GM12878 (cell line): Measurements from ENCODE around the gene SPTLC3. TPM values are rescaled to one million over a fixed set of nuclear protein-coding genes. Genes with fewer than 3 reads are reported as not detected.

ENCODE experiments used
- ATAC-seq: fragments of 200-7000 bp; cut with Tn5 transposase; 3 replicates; pipeline ENCODE4 v1.9.1; 2020; ENCODE audit warnings: mild to moderate bottlenecking, moderate library complexity
- BruUV-seq: library from RNA; stranded (reverse); fragments of 400-500 nt; replicated peaks from 2 replicates; lab custom pipeline; 2021; lab: Mats Ljungman, UMichigan
- CTCF ChIA-PET: fragments of 300-600 bp; sonication (Branson Sonifier 250); formaldehyde crosslinking; extraction: SDS; loops from one replicate; lab custom pipeline; 2021; ENCODE audit warnings: inconsistent platforms; lab: Yijun Ruan, JAX
- POLR2A ChIA-PET: fragments of 350-600 bp; formaldehyde crosslinking; extraction: SDS; loops from one replicate; lab custom pipeline; 2021; ENCODE audit warnings: inconsistent platforms; lab: Charles Lee
- RAD21 ChIA-PET: fragments of 300-600 bp; sonication (Branson Sonifier 250); formaldehyde crosslinking; loops from one replicate; lab custom pipeline; 2023; ENCODE audit warnings: antibody characterized with exemption; ENCODE audit not compliant: unreplicated experiment; lab: Charles Lee
- SMC1A ChIA-PET: fragments of 300-600 bp; sonication (Branson Sonifier 250); formaldehyde crosslinking; loops from one replicate; lab custom pipeline; 2023; ENCODE audit not compliant: unreplicated experiment, uncharacterized antibody; lab: Charles Lee
- DNase-seq: peaks from one replicate; pipeline ENCODE4 v3.0.0-alpha.2; 2011; ENCODE audit warnings: low read depth, low spot score
- FAIRE-seq: peaks from 3 replicates; lab custom pipeline; 2011; peaks lifted over from hg19 to GRCh38; lab: Jason Lieb, UNC
- H2AFZ ChIP-seq: 2 replicates; pipeline ENCODE4 v1.6.0; 2011; ENCODE audit warnings: low read depth, low read length, control low read depth; ENCODE audit not compliant: control insufficient read depth
- H3K27ac ChIP-seq: 2 replicates; pipeline ENCODE4 v1.5.1; 2011; ENCODE audit warnings: control low read depth; ENCODE audit not compliant: control insufficient read depth, insufficient read depth
- H3K27me3 ChIP-seq, 2 experiments: replicated peaks in 1 of 2; 2 replicates each; pipeline versions ENCODE4 v1.6.0 to v1.6.1; 2011; ENCODE audit warnings: low read length in 1 of 2; ENCODE audit not compliant: control insufficient read depth in 2 of 2, insufficient read depth in 2 of 2
- H3K36me3 ChIP-seq, 2 experiments: 2 replicates each; pipeline ENCODE4 v1.5.1; 2011; ENCODE audit warnings: low read length in 1 of 2; ENCODE audit not compliant: control insufficient read depth in 2 of 2, insufficient read depth in 2 of 2
- H3K4me1 ChIP-seq: 2 replicates; pipeline ENCODE4 v1.6.1; 2011; ENCODE audit warnings: mild to moderate bottlenecking, low read length, moderate library complexity, mixed read lengths; ENCODE audit not compliant: control insufficient read depth, insufficient read depth
- H3K4me2 ChIP-seq: 2 replicates; pipeline ENCODE4 v1.6.0; 2011; ENCODE audit warnings: control low read depth; ENCODE audit not compliant: control insufficient read depth, insufficient read depth
- H3K4me3 ChIP-seq: fragments of 200-600 bp; sonication (generic); 2 replicates; pipeline ENCODE4 v1.5.1; 2016
- H3K79me2 ChIP-seq: 2 replicates; pipeline ENCODE4 v1.6.0; 2011; ENCODE audit warnings: low read length; ENCODE audit not compliant: control insufficient read depth, insufficient read depth
- H3K9ac ChIP-seq: 2 replicates; pipeline ENCODE4 v1.8.0; 2011; ENCODE audit warnings: low read length, control low read depth, mixed read lengths; ENCODE audit not compliant: control insufficient read depth, insufficient read depth
- H3K9me3 ChIP-seq: replicated peaks from 3 replicates; pipeline ENCODE4 v1.5.1; 2011; ENCODE audit warnings: mild to moderate bottlenecking, low read length; ENCODE audit not compliant: control insufficient read depth, insufficient read depth
- H4K20me1 ChIP-seq: 2 replicates; pipeline ENCODE4 v1.6.0; 2011; ENCODE audit not compliant: control insufficient read depth, insufficient read depth
- BACH1 ChIP-seq: fragments of 450-650 bp; IDR thresholded peaks from 2 replicates; pipeline ENCODE4 v1.6.1; 2017; ENCODE audit warnings: mild to moderate bottlenecking, borderline replicate concordance
- JUND ChIP-seq: IDR thresholded peaks from 2 replicates; pipeline ENCODE4 v1.6.1; 2012; ENCODE audit warnings: low read depth, mild to moderate bottlenecking, low read length, improper control_type of control experiment, moderate library complexity
- SMARCA5 ChIP-seq: fragments of 450-650 bp; IDR thresholded peaks from 2 replicates; pipeline ENCODE4 v1.6.1; 2017; ENCODE audit warnings: mild to moderate bottlenecking
- WGBS: methylation state at CpG from one replicate; pipeline ENCODE4 v1.1.6; 2016; ENCODE audit warnings: low lambda C conversion rate; ENCODE audit not compliant: insufficient replicate concordance, insufficient coverage; ENCODE audit errors: missing lambda C conversion rate; 5-methylcytosine and 5-hydroxymethylcytosine counted together
- in situ Hi-C: fragments of 300-500 bp; cut with MboI; formaldehyde crosslinking; loops from 9 replicates; pipeline ENCODE4 v1.14.3; 2018; ENCODE audit warnings: mixed read lengths
- intact Hi-C: fragments of 100-400 bp; cut with micrococcal nuclease; formaldehyde crosslinking; loops from one replicate; pipeline ENCODE4 v1.14.2; 2022; ENCODE audit not compliant: unreplicated experiment
- polyA plus RNA-seq, 11 experiments: library from polyadenylated mRNA; depleted of rRNA in 4 of 11; unstranded in 6 of 11; stranded (reverse) in 5 of 11; fragments of >200 nt; fragmentation: Nextera tagmentation in 4 of 11; fragmentation: Illumina TruSeq in 1 of 11; extraction: Ambion mirVana in 4 of 11; extraction: Trizol in 1 of 11; gene quantifications; 1 replicate in 1 of 11; 2 replicates in 10 of 11; pipeline versions ENCODE4 v1.2.1 to v1.2.3, GENCODE V29; 2011 to 2016; ENCODE audit warnings: inconsistent platforms in 2 of 11, missing spikeins in 2 of 11, low read depth in 1 of 11
- total RNA-seq, 4 experiments: library from RNA; depleted of rRNA in 3 of 4; stranded (reverse); fragments of >200 nt in 3 of 4; fragmentation: Illumina TruSeq in 1 of 4; extraction: Trizol in 1 of 4; gene quantifications; 2 replicates each; pipeline versions ENCODE4 v1.2.1 to v1.2.3, GENCODE V29; 2013 to 2021
- TF ChIP-seq, protein P1 (sequence below): fragments of 450-650 bp; IDR thresholded peaks from 2 replicates; pipeline ENCODE4 v1.6.1; 2017; ENCODE audit warnings: antibody characterized with exemption, mild to moderate bottlenecking, moderate library complexity
- TF ChIP-seq, protein P2 (sequence below), 3 experiments: IDR thresholded peaks in 2 of 3; conservative IDR thresholded peaks in 1 of 3; 2 replicates each; pipeline ENCODE4 v1.5.1; 2011; ENCODE audit warnings: low read depth in 3 of 3, low read length in 3 of 3, mild to moderate bottlenecking in 3 of 3, control low read depth in 2 of 3, moderate library complexity in 2 of 3, inconsistent platforms in 1 of 3, mixed read lengths in 1 of 3; ENCODE audit not compliant: control insufficient read depth in 2 of 3, insufficient read depth in 1 of 3; ENCODE audit errors: extremely low read depth in 1 of 3
- TF ChIP-seq, protein P3 (sequence below): IDR thresholded peaks from 2 replicates; pipeline ENCODE4 v1.6.1; 2011; ENCODE audit warnings: borderline replicate concordance, low read depth, mild to moderate bottlenecking, moderate library complexity, mixed read lengths, low read length; ENCODE audit not compliant: insufficient read depth; ENCODE audit errors: extremely low read length

Gene SPTLC3
- total and polyA plus RNA-seq, 10 of the 15 experiments (the other 5 are each of a cell fraction or from before 2014, with no cell fraction given) = 0.04 to 0.29 (median 0.06) TPM; not detected in 7

DNA sequence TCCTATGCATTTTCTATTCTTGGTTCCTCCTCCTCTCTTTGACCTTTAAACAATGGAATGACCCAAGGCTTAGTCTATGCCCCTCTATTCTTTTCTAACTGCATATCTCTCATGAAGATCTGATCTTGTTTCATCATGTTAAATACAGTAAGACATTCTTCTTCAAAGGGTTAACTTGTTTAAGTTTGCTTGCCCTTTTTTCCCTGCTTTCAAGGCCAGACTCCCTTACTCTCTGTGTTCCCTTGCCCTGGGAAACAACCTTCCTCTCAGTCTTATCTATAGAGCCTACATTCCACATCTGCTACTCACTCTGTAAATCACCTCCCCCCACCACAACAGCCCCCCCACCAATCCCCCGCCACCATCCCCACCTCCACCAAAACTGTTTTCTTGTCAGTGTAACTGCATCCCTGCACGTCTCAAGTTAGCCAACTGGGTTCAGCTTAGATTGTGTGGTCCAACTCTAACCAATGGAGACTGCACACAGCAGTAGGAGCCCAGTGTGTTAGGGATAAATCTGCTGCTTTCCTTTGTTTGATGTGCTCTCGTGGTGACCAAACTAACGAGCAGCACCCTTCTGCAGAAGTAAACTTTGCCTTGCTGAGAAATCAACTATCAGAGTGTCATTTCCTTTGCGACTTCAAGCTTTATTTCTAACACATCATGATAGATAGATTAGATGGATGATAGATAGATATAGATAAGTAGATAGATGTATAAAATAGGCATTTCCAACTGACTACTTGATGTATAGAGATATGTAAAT lies 12.6 kb downstream of the SPTLC3 start (continued):
- TF ChIP-seq, protein P1, sequence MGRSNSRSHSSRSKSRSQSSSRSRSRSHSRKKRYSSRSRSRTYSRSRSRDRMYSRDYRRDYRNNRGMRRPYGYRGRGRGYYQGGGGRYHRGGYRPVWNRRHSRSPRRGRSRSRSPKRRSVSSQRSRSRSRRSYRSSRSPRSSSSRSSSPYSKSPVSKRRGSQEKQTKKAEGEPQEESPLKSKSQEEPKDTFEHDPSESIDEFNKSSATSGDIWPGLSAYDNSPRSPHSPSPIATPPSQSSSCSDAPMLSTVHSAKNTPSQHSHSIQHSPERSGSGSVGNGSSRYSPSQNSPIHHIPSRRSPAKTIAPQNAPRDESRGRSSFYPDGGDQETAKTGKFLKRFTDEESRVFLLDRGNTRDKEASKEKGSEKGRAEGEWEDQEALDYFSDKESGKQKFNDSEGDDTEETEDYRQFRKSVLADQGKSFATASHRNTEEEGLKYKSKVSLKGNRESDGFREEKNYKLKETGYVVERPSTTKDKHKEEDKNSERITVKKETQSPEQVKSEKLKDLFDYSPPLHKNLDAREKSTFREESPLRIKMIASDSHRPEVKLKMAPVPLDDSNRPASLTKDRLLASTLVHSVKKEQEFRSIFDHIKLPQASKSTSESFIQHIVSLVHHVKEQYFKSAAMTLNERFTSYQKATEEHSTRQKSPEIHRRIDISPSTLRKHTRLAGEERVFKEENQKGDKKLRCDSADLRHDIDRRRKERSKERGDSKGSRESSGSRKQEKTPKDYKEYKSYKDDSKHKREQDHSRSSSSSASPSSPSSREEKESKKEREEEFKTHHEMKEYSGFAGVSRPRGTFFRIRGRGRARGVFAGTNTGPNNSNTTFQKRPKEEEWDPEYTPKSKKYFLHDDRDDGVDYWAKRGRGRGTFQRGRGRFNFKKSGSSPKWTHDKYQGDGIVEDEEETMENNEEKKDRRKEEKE = no peak
- no peak for TF ChIP-seq BACH1
- TF ChIP-seq, all 136 proteins: peak for 0

DNA sequence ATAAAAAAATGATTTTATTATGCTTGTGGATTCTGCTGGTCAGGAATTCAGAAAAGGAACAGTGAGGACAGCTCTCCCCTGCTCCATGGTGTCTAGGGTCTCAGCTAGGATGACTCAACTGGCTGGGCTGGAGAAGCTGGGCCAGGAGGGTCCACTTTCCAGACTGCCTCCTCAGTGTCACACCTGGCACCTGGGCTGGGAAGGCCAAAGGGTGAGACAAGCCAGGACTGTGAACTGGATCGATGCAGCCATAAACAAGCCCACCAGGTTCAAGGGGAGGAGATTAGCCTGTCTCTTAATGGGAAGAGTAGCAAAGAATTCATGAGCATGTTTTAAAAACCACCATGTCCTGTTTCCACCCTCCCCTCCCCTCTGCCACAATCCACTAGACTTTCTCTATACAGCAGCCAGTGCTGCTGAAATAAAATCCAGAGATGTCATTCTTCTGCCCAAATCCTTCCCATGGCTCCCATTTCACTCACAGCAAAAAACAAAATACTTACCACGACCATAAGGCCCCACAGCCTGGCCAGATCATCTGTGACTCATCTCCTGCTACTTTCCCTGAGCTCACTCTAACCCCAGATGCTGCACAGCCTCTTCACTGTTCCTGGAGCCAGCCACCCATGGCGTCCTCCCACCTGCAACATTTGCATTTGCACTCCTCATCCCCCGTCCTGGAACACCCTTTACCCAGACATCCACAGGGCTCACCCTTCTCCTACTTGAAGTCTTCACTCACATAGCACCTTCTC lies 13.8 kb downstream of the SPTLC3 start:
- no peak for FAIRE-seq

More for the DNA sequence above, 13.8 kb downstream of the SPTLC3 start:
- CTCF ChIA-PET = no interaction called here
- Histone ChIP-seq H3K79me2 (no peaks in the 10 kb centered on the region), H3K4me3 (no peak overlapping the region), H3K4me2 (no peak overlapping the region), H3K27me3 (no peaks in the 10 kb centered on the region), H3K27ac (no peak overlapping the region), H3K9me3 (no peaks in the 10 kb centered on the region; the same call in 1 of the 3 replicates), H3K9ac (no peak overlapping the region), H2AFZ (no peak overlapping the region), H3K36me3 (no peaks in the 10 kb centered on the region), H3K4me1 (no peaks in the 10 kb centered on the region), H4K20me1 (no peaks in the 10 kb centered on the region)
- DNase-seq = no peak
- no TSS peak for BruUV-seq
- TF ChIP-seq, protein P2, sequence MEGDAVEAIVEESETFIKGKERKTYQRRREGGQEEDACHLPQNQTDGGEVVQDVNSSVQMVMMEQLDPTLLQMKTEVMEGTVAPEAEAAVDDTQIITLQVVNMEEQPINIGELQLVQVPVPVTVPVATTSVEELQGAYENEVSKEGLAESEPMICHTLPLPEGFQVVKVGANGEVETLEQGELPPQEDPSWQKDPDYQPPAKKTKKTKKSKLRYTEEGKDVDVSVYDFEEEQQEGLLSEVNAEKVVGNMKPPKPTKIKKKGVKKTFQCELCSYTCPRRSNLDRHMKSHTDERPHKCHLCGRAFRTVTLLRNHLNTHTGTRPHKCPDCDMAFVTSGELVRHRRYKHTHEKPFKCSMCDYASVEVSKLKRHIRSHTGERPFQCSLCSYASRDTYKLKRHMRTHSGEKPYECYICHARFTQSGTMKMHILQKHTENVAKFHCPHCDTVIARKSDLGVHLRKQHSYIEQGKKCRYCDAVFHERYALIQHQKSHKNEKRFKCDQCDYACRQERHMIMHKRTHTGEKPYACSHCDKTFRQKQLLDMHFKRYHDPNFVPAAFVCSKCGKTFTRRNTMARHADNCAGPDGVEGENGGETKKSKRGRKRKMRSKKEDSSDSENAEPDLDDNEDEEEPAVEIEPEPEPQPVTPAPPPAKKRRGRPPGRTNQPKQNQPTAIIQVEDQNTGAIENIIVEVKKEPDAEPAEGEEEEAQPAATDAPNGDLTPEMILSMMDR (IDR thresholded peaks at IDR 0.05 in 2 of 3, conservative IDR thresholded peaks at IDR 0.05 in 1 of 3; ENCODE audit: control insufficient read depth in 2 of 3, extremely low read depth in 1 of 3, insufficient read depth in 1 of 3, low read depth in 3 of 3, low read length in 3 of 3) = no peak
- TF ChIP-seq JUND (no peak), SMARCA5 (no peak)
- TF ChIP-seq, protein P3, sequence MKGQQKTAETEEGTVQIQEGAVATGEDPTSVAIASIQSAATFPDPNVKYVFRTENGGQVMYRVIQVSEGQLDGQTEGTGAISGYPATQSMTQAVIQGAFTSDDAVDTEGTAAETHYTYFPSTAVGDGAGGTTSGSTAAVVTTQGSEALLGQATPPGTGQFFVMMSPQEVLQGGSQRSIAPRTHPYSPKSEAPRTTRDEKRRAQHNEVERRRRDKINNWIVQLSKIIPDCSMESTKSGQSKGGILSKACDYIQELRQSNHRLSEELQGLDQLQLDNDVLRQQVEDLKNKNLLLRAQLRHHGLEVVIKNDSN = no peak
- intact Hi-C loops = no loop called here
- no peak for ATAC-seq
- RAD21 ChIA-PET = no interaction called here
- in situ Hi-C loops = no loop called here
- POLR2A ChIA-PET = no interaction called here
- 0% methylated on average over 4 of the region's 4 CpGs for WGBS
- SMC1A ChIA-PET = no interaction called here
